H1 (cell line): ENCODE results near the gene NDUFA6. TPM values are rescaled to one million over a fixed set of nuclear protein-coding genes. Genes with fewer than 3 reads are reported as not detected.
A peak's percentile ranks its signal among the peaks of the same experiment; 100 is the strongest.

Source experiments
- CTCF ChIA-PET: fragments of 300-600 bp; sonication (Branson Sonifier 250); formaldehyde crosslinking; loops from one replicate; lab custom pipeline; 2021; ENCODE audit not compliant: partially characterized antibody; lab: Charles Lee
- POLR2A ChIA-PET: fragments of 300-600 bp; sonication (Branson Sonifier 250); formaldehyde crosslinking; loops from one replicate; lab custom pipeline; 2021; ENCODE audit warnings: inconsistent platforms; ENCODE audit not compliant: partially characterized antibody; lab: Charles Lee
- DNase-seq, 2 experiments: peaks; one replicate each; pipeline versions ENCODE4 v3.0.0 to v3.0.0-alpha.2; 2010 to 2022; ENCODE audit warnings: low spot score in 2 of 2, low read depth in 1 of 2, mixed read lengths in 1 of 2
- FAIRE-seq: peaks from 2 replicates; lab custom pipeline; 2011; peaks lifted over from hg19 to GRCh38; lab: Jason Lieb, UNC
- H2AFZ ChIP-seq: 2 replicates; pipeline ENCODE4 v1.8.1; 2012; ENCODE audit warnings: low read length, inconsistent platforms
- H2AK5ac ChIP-seq: 2 replicates; pipeline ENCODE4 v1.6.1; 2013; ENCODE audit warnings: low read depth, low read length
- H2BK120ac ChIP-seq: replicated peaks from 2 replicates; pipeline ENCODE3; 2013; ENCODE audit warnings: low read depth, low read length, inconsistent platforms
- H2BK12ac ChIP-seq: 2 replicates; pipeline ENCODE4 v1.6.1; 2013; ENCODE audit warnings: low read depth, low read length
- H2BK15ac ChIP-seq: 2 replicates; pipeline ENCODE4 v1.6.1; 2013; ENCODE audit warnings: low read length
- H2BK20ac ChIP-seq: 2 replicates; pipeline ENCODE4 v1.6.1; 2013; ENCODE audit warnings: low read length
- H2BK5ac ChIP-seq: 2 replicates; pipeline ENCODE4 v1.6.1; 2013; ENCODE audit warnings: low read depth, low read length
- H3K14ac ChIP-seq: 2 replicates; pipeline ENCODE4 v1.6.1; 2013; ENCODE audit warnings: inconsistent platforms; ENCODE audit not compliant: insufficient read length
- H3K18ac ChIP-seq: 2 replicates; pipeline ENCODE4 v1.6.1; 2013; ENCODE audit warnings: low read length; ENCODE audit errors: extremely low read depth
- H3K23ac ChIP-seq: 2 replicates; pipeline ENCODE4 v1.6.1; 2013; ENCODE audit warnings: inconsistent platforms; ENCODE audit not compliant: insufficient read length
- H3K23me2 ChIP-seq: 2 replicates; pipeline ENCODE4 v1.6.1; 2013; ENCODE audit warnings: low read depth, low read length
- H3K27ac ChIP-seq: 2 replicates; pipeline ENCODE4 v1.6.1; 2011; ENCODE audit warnings: low read depth, low read length, inconsistent platforms
- H3K27me3 ChIP-seq, 4 experiments: replicated peaks in 1 of 4; 1 replicate in 1 of 4; 2 replicates in 3 of 4; pipeline versions ENCODE4 v1.6.1 to v1.8.1; 2011 to 2013; ENCODE audit warnings: low read length in 3 of 4, mild to moderate bottlenecking in 3 of 4, inconsistent platforms in 2 of 4, mixed read lengths in 2 of 4, moderate library complexity in 1 of 4; ENCODE audit not compliant: control insufficient read depth in 3 of 4, insufficient read depth in 3 of 4; ENCODE audit errors: extremely low read depth in 1 of 4
- H3K36me3 ChIP-seq, 4 experiments: 2 replicates each; pipeline versions ENCODE4 v1.6.1 to v1.8.1; 2011 to 2013; ENCODE audit warnings: mild to moderate bottlenecking in 4 of 4, low read length in 3 of 4, moderate library complexity in 2 of 4, control low read depth in 1 of 4, inconsistent platforms in 1 of 4; ENCODE audit not compliant: insufficient read depth in 4 of 4, control insufficient read depth in 2 of 4
- H3K4ac ChIP-seq: replicated peaks from 2 replicates; pipeline ENCODE3; 2013; ENCODE audit warnings: low read length, low read depth, mixed read lengths, inconsistent platforms; ENCODE audit not compliant: insufficient read length
- H3K4me1 ChIP-seq, 4 experiments: replicated peaks in 1 of 4; 1 replicate in 1 of 4; 2 replicates in 3 of 4; pipeline versions ENCODE4 v1.6.1 to v1.8.1; 2011 to 2013; ENCODE audit warnings: low read length in 3 of 4, inconsistent platforms in 2 of 4, mixed read lengths in 1 of 4; ENCODE audit not compliant: insufficient read depth in 4 of 4, control insufficient read depth in 3 of 4
- H3K4me2 ChIP-seq, 2 experiments: 2 replicates each; pipeline versions ENCODE4 v1.6.1 to v1.8.1; 2011 to 2013; ENCODE audit warnings: low read depth in 2 of 2, low read length in 2 of 2, control low read depth in 1 of 2, inconsistent platforms in 1 of 2, mild to moderate bottlenecking in 1 of 2; ENCODE audit not compliant: insufficient read depth in 1 of 2
- H3K4me3 ChIP-seq, 4 experiments: fragments of 200-600, 300-600 bp in 1 of 4; sonication (generic), shearing (Covaris generic), sonication (Bioruptor Twin) in 1 of 4; 2 replicates each; pipeline versions ENCODE4 v1.5.1 to v1.8.1; 2011 to 2016; ENCODE audit warnings: low read length in 4 of 4, low read depth in 3 of 4, control low read depth in 2 of 4, inconsistent platforms in 2 of 4, mild to moderate bottlenecking in 2 of 4, mixed read lengths in 1 of 4, moderate library complexity in 1 of 4; ENCODE audit not compliant: insufficient read depth in 2 of 4; ENCODE audit errors: extremely low read depth in 1 of 4
- H3K56ac ChIP-seq: replicated peaks from 2 replicates; pipeline ENCODE3; 2013; ENCODE audit warnings: low read depth, mild to moderate bottlenecking, mixed read lengths, low read length, inconsistent platforms; ENCODE audit not compliant: insufficient read length
- H3K79me1 ChIP-seq: 2 replicates; pipeline ENCODE4 v1.6.1; 2013; ENCODE audit warnings: low read depth, low read length, control low read depth
- H3K79me2 ChIP-seq, 2 experiments: 2 replicates each; pipeline versions ENCODE4 v1.6.1 to v1.8.1; 2012 to 2013; ENCODE audit warnings: low read length in 2 of 2, mild to moderate bottlenecking in 2 of 2, inconsistent platforms in 1 of 2; ENCODE audit not compliant: insufficient read depth in 2 of 2, control insufficient read depth in 1 of 2
- H3K9ac ChIP-seq, 4 experiments: replicated peaks in 1 of 4; 1 replicate in 1 of 4; 2 replicates in 3 of 4; pipeline versions ENCODE4 v1.6.1 to v1.8.1; 2011 to 2013; ENCODE audit warnings: low read depth in 3 of 4, low read length in 3 of 4, control low read depth in 2 of 4, mild to moderate bottlenecking in 2 of 4, moderate library complexity in 2 of 4, inconsistent platforms in 1 of 4; ENCODE audit errors: extremely low read depth in 1 of 4
- H3K9me3 ChIP-seq, 2 experiments: 2 replicates each; pipeline versions ENCODE4 v1.6.1 to v1.8.1; 2012 to 2013; ENCODE audit warnings: mild to moderate bottlenecking in 2 of 2, moderate library complexity in 2 of 2, control low read depth in 1 of 2, inconsistent platforms in 1 of 2, low read depth in 1 of 2, low read length in 1 of 2, mixed read lengths in 1 of 2; ENCODE audit not compliant: insufficient read depth in 2 of 2
- H4K20me1 ChIP-seq, 2 experiments: replicated peaks in 1 of 2; 2 replicates each; pipeline versions ENCODE3 to v1.8.1; 2011 to 2013; ENCODE audit warnings: inconsistent platforms in 2 of 2, low read length in 2 of 2, mild to moderate bottlenecking in 1 of 2; ENCODE audit not compliant: insufficient read depth in 2 of 2, control insufficient read depth in 1 of 2
- H4K5ac ChIP-seq: 2 replicates; pipeline ENCODE4 v1.6.1; 2013; ENCODE audit warnings: low read length, low read depth, mixed read lengths, inconsistent platforms; ENCODE audit not compliant: insufficient read length
- H4K8ac ChIP-seq: 2 replicates; pipeline ENCODE4 v1.8.0; 2013; ENCODE audit warnings: mild to moderate bottlenecking, moderate library complexity, low read length, inconsistent platforms; ENCODE audit not compliant: insufficient read depth; ENCODE audit errors: extremely low read depth
- H4K91ac ChIP-seq: replicated peaks from 2 replicates; pipeline ENCODE3; 2013; ENCODE audit warnings: low read length, mixed read lengths, inconsistent platforms; ENCODE audit not compliant: insufficient read length
- SAP30 ChIP-seq: fragments of 300-600 bp; sonication (generic); IDR thresholded peaks from 2 replicates; pipeline ENCODE4 v1.7.1; 2012; ENCODE audit warnings: low read length, moderate library complexity, mild to moderate bottlenecking, inconsistent platforms; ENCODE audit not compliant: insufficient read depth, insufficient replicate concordance
- SIN3A ChIP-seq, 2 experiments: IDR thresholded peaks in 1 of 2; conservative IDR thresholded peaks in 1 of 2; 2 replicates each; pipeline ENCODE4 v1.6.1; 2011 to 2012; ENCODE audit warnings: low read length in 2 of 2, improper control_type of control experiment in 1 of 2, low read depth in 1 of 2, mild to moderate bottlenecking in 1 of 2
- SIX5 ChIP-seq: IDR thresholded peaks from 2 replicates; pipeline ENCODE4 v1.6.1; 2011; ENCODE audit warnings: mild to moderate bottlenecking, low read depth, low read length
- WGBS, 2 experiments: shearing (Covaris generic) in 1 of 2; methylation state at CpG; one replicate each; pipeline versions ENCODE4 v1.1.6 to v1.1.7; 2013 to 2015; ENCODE audit warnings: low lambda C conversion rate in 2 of 2, mixed read lengths in 2 of 2, inconsistent platforms in 1 of 2, low coverage in 1 of 2, missing lambda C conversion rate in 1 of 2; ENCODE audit not compliant: insufficient replicate concordance in 2 of 2, insufficient coverage in 1 of 2, insufficient read length in 1 of 2; ENCODE audit errors: extremely low coverage in 1 of 2, missing lambda C conversion rate in 1 of 2; 5-methylcytosine and 5-hydroxymethylcytosine counted together
- polyA plus RNA-seq, 7 experiments: library from polyadenylated mRNA; depleted of rRNA in 3 of 7; stranded (reverse) in 5 of 7; unstranded in 2 of 7; fragments of >200 nt in 5 of 7; fragments of 200-250 nt in 2 of 7; gene quantifications; 1 replicate in 5 of 7; 2 replicates in 1 of 7; 4 replicates in 1 of 7; pipeline versions ENCODE4 v1.2.1 to v1.2.3, GENCODE V29; 2011 to 2013; ENCODE audit warnings: missing spikeins in 2 of 7, mixed read lengths in 2 of 7
- total RNA-seq: library from RNA; stranded (reverse); fragmentation: NEBNext Ultra II Directional; extraction: Animal tissue kit (Norgen Biotek cat#: 25700); gene quantifications from 2 replicates; pipeline ENCODE4 v1.2.1, GENCODE V29; 2021

Gene NDUFA6
- total and polyA plus RNA-seq, 2 of the 8 experiments (the other 6 are each of a cell fraction or from before 2014, with no cell fraction given), result 76.2 to 105 TPM

GRCh38 chr22:42080287-42080686 is 10.3 kb downstream of the NDUFA6 start:
- no peak for FAIRE-seq
- H2AFZ ChIP-seq, result no peak overlapping the region
- H3K23ac ChIP-seq, result no peak overlapping the region
- TF ChIP-seq SIX5, result no peak
- TF ChIP-seq SIN3A (conservative IDR thresholded peaks at IDR 0.05 in 1 of 2, IDR thresholded peaks at IDR 0.05 in 1 of 2; ENCODE audit: low read depth in 1 of 2, low read length in 2 of 2), result peak in 1 of 2 experiments; percentile 24; a peak in 1 of 4 replicates
- peak; percentile 28 for TF ChIP-seq SAP30
- TF ChIP-seq, all 59 proteins: peak for 2
- peak overlapping the region; percentile 12; the same call in 1 of the 2 replicates for H2BK5ac ChIP-seq
- H3K4ac ChIP-seq, result no peak overlapping the region
- no peak overlapping the region for H2AK5ac ChIP-seq
- peak overlapping the region; percentile 65 to 87 (median 78) for H3K4me3 ChIP-seq
- ChIA-PET POLR2A (interaction anchor here (0.7 to 8.9 kb wide), 9 partner anchors 10 to 197 kb away, joined by 3 to 94 read pairs (median 5); partner anchors contain the start of genes NAGA and NDUFA6), CTCF (interaction anchor here (0.6 to 2.2 kb wide), 8 partner anchors 9 to 303 kb away, joined by 3 to 10 read pairs (median 4); partner anchors contain the start of gene NDUFA6)
- peaks cover 3 to 15% (median 7%) of the 10 kb centered on the region in 4 experiments; a peak in 5 of 8 replicates for H3K36me3 ChIP-seq
- H2BK20ac ChIP-seq, result no peak overlapping the region
- H3K4me1 ChIP-seq, result peaks cover 0 to 4% (median 1%) of the 10 kb centered on the region in 4 experiments; a peak in 4 of 7 replicates
- H2BK15ac ChIP-seq, result no peak overlapping the region
- H3K56ac ChIP-seq, result no peak overlapping the region
- H3K27me3 ChIP-seq, result no peaks in the 10 kb centered on the region
- H4K91ac ChIP-seq, result no peak overlapping the region
- no peak overlapping the region for H4K5ac ChIP-seq
- no peak overlapping the region for H3K18ac ChIP-seq
- no peak overlapping the region for H2BK120ac ChIP-seq
- H3K9me3 ChIP-seq, result no peaks in the 10 kb centered on the region
- no peak overlapping the region for H4K8ac ChIP-seq
- peak overlapping the region; percentile 82 to 86 for H3K4me2 ChIP-seq
- 36% methylated on average over 14 of the region's 14 CpGs; no CpG with 5 or more reads in 1 of the 2 experiments for WGBS, 2 experiments
- H2BK12ac ChIP-seq, result no peak overlapping the region
- H3K79me2 ChIP-seq, result peaks cover 0 to 9% of the 10 kb centered on the region in 2 experiments; a peak in 2 of 4 replicates
- no peak for DNase-seq
- no peaks in the 10 kb centered on the region for H4K20me1 ChIP-seq
- peak overlapping the region in 3 of 4 experiments; percentile 71 to 96 (median 91); a peak in 4 of 7 replicates for H3K9ac ChIP-seq
- H3K27ac ChIP-seq, result no peak overlapping the region; the same call in 1 of the 2 replicates
- peaks cover 3% of the 10 kb centered on the region; the same call in 1 of the 2 replicates for H3K79me1 ChIP-seq
- peaks cover 2% of the 10 kb centered on the region for H3K23me2 ChIP-seq
- no peak overlapping the region for H3K14ac ChIP-seq
